NCI-H2107 treated with DMSO at 0.1 percent for 48 hours (cell line): Measurements from ENCODE around the gene SARDH.

ENCODE experiments used
- DNase-seq: peaks from one replicate; lab custom pipeline; 2025; ENCODE audit not compliant: unreplicated experiment; lab: John Stamatoyannopoulos, UW

SARDH gene

GRCh38 chr9:133734590-133735414 lies 3.4 kb downstream of the SARDH start:
- no peak for DNase-seq

DNA sequence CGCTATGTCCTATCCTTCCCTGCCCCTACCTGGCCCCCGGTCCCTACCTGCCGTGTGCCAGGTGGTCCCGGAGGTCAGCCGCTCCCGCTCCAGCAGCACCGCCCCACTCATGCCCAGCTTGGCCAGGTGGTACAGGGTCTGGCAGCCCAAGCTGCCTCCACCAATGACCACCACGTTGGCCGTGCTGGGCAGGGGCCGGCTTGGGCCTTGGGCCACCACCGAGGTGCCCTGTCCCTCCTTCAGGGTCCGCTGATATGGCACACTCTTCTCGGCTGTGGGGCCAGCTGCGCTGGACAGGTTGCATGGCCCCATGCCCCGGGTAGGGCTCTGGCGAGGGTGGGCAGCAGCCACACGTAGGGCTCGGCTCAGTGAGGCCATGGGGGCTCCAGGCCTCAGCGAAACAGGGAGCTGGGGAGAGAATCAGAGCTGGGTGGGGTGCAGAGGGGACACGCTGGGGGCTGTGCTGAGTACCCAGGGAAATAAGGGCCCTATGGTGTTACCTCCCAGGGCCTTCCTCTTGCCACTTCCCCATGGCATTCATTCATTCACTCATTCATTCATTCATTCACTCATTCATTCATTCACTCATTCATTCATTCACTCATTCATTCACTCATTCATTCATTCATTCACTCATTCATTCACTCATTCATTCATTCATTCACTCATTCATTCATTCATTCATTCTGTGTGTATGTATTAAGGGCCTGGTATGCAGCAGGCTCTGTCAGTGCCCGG lies 4.2 kb downstream of the SARDH start:
- DNase-seq, result no peak

DNA sequence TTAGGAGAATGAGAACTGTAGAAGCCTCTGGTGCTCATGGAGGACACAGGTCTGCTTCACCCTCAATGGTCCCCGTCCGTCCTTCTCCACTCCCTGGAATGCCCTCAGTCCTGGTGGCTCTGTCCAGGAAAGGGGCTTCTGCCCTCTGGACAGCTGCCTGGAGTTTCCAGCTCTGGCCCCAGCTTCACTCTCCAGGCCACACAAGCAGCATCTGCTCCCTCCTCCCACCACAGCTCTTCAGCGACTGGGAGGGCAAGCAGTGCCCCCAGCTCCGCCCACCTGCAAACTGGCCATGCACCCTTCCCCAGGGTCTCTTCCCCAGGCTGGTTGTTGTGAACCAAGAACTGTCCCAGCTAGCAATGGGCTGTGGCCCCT lies 4.7 kb downstream of the SARDH start:
- DNase-seq, result no peak

DNA sequence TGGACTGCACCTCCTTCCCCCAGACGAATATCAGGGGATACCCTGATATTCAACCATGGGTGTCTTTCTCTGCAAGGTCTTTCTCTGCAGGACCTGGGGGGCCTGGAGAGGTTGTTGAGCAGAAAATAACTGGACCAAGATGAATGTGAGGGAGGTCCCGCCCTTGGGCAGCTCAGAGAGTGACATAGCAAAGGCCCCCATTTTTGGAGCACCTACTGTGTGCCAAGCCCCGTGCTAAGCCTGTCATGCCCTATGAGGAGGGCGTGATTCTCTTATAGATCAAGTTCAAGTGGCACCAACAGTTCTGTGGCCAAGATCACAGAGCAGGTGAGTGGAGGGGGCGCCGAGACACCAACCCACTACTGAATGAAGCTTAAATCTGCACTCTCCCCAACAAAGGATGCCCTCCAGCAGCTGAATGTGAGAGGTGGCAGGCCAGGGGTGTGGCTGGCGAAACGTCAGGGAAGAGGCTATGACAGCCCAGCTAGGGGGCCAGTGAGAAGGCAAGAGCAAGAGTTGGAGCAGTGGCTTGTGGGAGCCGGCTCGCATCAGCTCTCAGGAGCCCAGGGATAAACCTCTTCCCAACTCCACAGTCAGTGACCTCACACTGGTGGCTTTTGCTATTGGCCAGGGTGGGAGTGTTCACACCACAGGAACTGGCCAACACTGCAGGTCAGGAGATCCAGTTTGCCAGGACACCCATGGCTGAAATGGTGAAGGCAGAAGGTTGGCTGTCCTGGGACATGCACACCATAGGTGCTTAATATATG lies 5.3 kb downstream of the SARDH start:
- no peak for DNase-seq

GRCh38 chr9:133731876-133732638 lies 6.1 kb downstream of the SARDH start:
- peak; percentile 86 for DNase-seq

- no peak for DNase-seq
These were observed 7.0 kb downstream of the SARDH start for GRCh38 chr9:133730994-133731715.

DNA sequence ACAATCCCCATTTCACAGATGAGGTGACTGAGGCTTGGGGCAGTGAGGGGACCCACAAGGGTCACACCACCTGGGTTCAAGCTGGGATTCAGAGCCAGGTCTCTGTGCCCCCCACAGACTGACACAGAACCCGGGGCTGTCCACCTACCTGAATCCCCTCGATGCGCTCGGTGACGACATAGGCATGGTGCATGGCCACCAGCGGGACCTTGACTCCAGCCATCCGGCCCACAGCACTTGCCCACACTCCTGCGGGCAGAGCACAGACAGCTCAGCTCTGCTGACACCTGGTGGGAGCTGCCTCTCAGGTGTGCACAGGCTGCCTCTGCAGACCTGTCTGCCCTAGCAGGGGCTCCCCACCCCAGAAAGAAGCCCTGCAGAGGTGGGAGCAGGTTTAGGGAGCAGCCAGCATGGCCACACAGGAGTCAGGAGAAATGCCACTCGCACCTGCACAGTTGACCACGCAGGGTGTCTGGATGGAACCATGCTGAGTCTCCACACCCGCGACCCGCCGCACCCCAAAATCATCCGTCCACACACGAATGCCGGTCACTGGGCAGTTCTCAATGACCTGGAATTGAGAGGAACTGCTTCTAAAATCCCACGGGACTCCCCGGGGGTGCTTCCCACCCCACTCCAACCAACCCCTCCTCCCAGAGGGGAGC lies 8.4 kb downstream of the SARDH start:
- no peak for DNase-seq

GRCh38 chr9:133728856-133729616 lies 9.1 kb downstream of the SARDH start:
- no peak for DNase-seq

DNA sequence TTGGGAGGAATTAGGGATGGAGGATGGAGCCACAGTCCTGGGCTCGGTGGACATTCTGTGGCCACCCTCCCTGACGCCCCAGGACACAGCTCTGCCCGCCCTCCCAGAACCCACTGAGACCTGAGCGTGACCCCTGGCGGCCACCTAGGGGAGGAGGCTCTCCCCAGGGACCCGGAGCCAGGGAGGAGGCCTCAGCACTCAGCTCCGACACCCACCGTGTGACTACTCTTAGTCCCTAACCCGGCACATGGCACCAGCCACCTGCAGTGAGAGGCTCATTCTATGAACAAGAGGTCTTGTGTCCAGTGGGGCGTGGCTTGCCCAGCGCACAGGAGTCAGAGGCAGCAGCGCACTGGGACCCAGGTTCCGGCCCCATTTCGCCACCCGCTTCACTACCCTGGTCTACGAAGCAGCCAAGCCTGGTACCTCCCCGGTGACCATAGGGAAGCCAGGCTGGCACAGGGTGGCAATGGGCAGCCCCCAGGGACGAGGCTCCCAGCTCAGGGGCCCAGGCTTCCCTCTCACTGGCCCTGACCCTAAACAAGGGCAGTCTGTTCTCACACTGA lies 10.2 kb downstream of the SARDH start:
- no peak for DNase-seq

DNA sequence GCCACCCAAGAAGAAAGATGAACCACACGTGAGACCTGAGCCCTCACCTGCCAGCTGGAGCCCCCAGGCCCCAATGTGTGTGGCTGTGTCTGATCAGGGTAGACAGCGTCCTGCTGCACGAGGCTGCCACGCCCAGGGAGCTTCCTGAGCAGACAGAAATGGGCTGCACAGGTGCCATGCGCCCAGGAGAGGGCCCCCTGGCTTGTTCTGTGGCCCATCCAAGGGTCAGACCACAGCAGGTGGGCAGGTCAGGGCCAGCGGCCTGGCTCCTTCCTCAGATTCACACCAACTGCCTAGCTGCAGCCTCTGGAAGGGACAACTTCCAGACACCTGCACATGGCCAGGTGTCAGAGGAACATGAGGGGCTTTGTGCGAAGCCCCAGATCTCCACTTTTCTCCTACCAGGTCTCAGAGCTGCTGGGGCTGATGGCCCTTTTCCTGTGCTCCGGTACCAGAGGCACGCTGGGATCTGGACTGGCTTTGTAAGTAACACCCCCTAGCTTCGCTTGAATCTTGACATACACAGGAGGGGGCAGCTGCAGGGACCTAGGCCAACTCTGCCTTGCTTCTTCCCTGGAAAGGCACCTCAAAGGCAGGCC lies 10.8 kb downstream of the SARDH start:
- no peak for DNase-seq

- DNase-seq, result peak; percentile 72
These were observed 11.5 kb downstream of the SARDH start for GRCh38 chr9:133726401-133727276.

DNA sequence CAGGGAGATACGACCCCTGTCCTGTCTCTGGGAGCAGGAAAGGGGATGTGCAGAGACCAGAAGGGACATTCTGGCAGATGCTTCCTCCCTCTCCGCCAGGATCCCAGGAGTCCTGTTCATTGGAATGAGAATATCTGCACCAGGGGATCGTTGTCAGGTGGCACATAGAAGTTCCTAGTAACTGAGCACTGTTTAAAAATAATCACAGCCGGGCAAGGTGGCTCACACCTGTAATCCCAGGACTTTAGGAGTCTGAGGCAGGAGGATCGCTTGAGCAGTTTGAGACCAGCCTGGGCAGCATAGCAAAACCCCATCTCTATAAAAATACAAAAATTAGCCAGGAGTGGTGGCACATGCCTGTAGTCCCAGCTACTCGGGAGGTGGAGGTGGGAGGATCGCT lies 12.3 kb downstream of the SARDH start:
- no peak for DNase-seq

- no peak for DNase-seq
These were observed 19.4 kb downstream of the SARDH start for GRCh38 chr9:133718563-133719315.

DNA sequence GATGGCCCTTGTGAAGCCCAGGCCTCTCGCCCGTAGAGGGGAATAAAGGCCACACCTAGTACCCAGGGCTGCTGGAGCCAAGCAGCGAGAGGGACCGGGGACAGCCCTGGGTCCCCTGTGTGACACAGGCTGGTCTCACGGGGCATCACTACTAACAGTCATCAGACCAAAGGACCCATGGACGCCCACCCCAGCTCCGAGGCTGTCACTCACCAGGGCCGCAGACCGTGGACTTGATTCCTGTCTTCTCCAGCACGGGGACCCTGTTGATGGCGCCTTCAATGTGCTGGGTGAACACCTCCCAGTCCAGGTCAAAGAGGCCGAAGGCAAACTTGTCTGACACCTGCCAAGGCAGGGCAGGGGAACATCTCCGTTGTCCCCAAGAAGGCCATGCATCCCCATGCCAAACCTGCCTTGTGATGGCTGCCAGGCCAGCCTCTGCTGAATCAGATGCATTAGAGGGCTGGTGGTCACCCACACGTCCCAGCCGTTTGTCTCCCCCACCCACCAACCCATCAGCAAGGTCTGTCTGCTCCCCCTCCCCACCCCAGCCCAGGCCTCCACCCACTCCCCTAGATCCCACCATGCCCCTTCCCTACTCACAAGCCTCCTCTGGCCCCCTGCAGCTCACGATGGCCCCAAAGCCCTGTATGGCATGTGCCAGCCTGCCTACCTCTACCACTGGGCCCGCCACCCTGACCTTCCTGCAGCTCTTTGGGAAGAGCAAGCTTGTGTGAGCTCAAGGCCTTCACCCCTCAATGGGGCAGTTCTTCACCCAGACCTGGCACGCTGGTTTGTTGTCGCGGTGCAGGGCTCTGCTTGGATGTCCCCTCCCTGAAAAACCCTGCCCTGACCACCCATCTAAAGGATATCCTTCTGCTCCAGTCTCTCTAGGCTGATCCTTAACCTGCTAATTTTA lies 20.8 kb downstream of the SARDH start:
- DNase-seq, result no peak

DNA sequence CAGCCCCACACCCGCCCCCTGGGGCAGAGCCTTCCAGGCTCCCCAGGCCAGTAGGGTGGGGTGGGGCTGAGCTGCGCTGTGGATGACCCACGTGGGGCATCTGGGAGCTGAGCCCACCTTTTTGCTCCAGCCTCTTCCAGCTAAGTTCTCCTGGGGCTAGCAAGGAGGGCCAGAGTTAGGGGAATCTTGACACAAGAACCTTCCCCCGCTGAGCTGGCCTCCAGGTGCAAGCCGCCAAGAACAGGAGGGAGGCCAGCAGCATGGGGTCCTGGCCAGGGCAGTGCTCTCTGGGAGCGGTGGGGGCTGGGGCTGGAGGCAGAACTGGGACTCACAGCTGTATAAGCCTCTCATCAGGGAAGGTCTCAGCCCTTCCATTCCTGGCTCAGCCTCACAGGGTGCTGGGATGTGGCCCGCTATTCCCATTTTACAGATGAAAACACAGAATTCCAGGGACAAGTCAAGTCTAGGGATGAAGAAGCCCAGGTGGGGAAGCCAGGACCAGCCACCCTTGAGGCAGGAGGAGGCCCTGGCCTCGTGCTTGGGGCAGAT lies 21.5 kb downstream of the SARDH start:
- DNase-seq, result no peak
